ENCODE data around the gene TCOF1. TPM values are rescaled to one million over a fixed set of nuclear protein-coding genes. Genes with fewer than 3 reads are reported as not detected.

TCOF1 gene
- total RNA-seq, 1 donor from 2014 or later, result 19.3 TPM

DNA sequence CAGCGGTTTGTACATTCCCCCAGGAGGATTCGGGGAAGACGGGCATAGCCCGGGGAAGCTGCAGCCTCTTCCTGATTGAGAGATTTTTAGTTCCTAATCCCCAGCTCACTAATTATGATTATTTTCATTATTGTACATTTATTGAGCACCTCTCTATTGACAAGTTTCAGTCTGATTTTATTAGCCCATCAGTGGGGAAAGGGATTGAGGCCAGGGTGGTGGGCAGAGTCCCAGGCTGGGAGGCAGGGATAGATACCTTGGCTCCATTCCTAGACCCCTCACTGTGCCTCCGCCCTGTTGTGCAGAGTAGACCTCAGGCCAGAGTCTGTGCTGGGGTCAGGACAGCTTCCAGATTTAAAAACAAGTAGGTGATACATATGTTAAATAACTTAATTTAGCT, 27.2 kb downstream of the TCOF1 start:
- Histone ChIP-seq H3K4me1 (no peaks in the 10 kb centered on the region), H3K27ac (replicated peaks) (no peak overlapping the region), H3K9me3 (replicated peaks) (no peaks in the 10 kb centered on the region), H3K27me3 (ENCODE audit: low read depth) (no peaks in the 10 kb centered on the region), H3K4me3 (no peak overlapping the region), H3K36me3 (peaks cover 99% of the 10 kb centered on the region)
- TF ChIP-seq, protein P1, sequence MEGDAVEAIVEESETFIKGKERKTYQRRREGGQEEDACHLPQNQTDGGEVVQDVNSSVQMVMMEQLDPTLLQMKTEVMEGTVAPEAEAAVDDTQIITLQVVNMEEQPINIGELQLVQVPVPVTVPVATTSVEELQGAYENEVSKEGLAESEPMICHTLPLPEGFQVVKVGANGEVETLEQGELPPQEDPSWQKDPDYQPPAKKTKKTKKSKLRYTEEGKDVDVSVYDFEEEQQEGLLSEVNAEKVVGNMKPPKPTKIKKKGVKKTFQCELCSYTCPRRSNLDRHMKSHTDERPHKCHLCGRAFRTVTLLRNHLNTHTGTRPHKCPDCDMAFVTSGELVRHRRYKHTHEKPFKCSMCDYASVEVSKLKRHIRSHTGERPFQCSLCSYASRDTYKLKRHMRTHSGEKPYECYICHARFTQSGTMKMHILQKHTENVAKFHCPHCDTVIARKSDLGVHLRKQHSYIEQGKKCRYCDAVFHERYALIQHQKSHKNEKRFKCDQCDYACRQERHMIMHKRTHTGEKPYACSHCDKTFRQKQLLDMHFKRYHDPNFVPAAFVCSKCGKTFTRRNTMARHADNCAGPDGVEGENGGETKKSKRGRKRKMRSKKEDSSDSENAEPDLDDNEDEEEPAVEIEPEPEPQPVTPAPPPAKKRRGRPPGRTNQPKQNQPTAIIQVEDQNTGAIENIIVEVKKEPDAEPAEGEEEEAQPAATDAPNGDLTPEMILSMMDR (IDR thresholded peaks at IDR 0.05; ENCODE audit: borderline replicate concordance), result no peak
- intact Hi-C loops (cut with micrococcal nuclease), result no loop called here
- DNase-seq, result no peak

DNA sequence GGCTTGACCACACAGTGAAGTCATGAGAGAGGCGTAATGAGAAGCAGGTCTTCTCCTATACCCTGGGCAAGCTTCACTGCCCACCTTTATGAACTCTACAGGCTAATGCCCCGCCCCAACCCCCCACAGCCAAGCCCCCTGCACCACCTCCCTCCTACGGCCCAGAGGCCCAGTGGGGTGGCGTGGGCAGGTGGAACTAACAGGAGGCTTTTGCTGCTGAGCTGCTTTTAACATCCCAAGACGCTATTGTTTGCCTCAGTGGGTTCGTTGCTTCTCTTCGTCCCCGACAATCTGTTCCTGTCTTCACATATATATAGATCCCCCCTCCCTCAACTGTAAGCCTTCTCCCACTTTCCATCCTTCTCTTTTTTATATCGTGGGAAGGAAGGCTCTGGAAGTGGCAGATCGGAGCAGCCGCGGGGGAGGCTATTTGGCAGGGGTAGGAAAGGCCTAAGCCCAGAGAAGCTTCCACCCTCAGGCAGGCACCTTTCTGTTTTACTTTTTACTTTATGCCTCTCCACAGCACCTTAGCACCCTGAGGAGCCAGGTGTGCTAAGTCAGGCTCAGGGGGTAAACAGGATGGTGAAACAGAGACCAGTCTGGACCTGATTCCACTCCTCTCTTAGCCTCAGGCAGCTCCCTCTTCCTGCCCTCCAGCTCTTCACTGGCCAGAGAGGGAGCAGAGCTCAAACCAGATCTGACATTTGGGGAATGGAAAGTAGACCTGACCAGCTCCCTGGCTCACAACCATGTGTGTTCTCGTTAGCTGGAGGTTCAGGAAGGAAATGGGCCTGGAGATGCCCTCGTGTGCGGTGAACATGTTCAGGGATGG, 28.7 kb downstream of the TCOF1 start:
- no peaks in the 10 kb centered on the region for H3K27me3 ChIP-seq (ENCODE audit: low read depth)
- no peaks in the 10 kb centered on the region for H3K9me3 ChIP-seq (replicated peaks)
- intact Hi-C loops (cut with micrococcal nuclease), result no loop called here
- TF ChIP-seq, protein P1 (IDR thresholded peaks at IDR 0.05; ENCODE audit: borderline replicate concordance), result no peak
- no peak overlapping the region for H3K27ac ChIP-seq (replicated peaks)
- H3K4me1 ChIP-seq, result no peaks in the 10 kb centered on the region
- no peak overlapping the region for H3K4me3 ChIP-seq
- H3K36me3 ChIP-seq, result peaks cover 98% of the 10 kb centered on the region
- no peak for DNase-seq

DNA sequence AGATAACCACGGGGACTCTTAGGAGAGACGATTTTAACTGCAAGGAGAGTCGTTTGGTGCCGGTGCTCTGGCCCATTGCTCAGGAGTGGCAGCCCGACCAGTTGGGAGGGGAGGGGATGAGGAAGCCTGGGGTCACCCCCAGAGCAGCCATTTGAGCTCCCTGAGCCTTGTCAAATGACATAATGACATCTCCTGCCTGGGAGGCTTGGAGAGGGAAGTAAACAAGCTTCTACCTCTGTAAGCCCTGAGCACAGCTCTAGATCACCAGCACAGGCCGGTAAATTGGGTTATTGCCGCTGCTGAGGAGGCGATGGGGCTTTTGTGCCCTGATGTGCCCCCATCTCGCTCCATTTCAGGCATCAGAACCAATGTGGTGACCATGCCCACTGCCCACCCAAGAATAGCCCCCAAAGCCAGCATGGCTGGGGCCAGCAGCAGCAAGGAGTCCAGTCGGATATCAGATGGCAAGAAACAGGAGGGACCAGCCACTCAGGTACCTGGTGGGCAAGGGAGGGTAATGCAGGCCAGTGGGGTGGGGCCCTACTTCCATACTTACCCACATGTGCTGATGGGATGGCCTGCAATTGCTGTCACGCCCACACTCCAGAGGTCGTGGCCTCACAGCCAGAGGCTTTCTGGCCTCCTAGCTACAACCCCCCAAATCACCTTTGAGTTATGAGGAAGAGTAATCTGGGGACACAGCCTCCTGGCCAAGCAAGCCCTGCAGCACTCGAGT, 32.2 kb downstream of the TCOF1 start:
- no peak overlapping the region for H3K27ac ChIP-seq (replicated peaks)
- H3K36me3 ChIP-seq, result peaks cover 98% of the 10 kb centered on the region
- no peak for DNase-seq
- TF ChIP-seq, protein P1 (IDR thresholded peaks at IDR 0.05; ENCODE audit: borderline replicate concordance), result no peak
- intact Hi-C loops (cut with micrococcal nuclease), result no loop called here
- no peaks in the 10 kb centered on the region for H3K9me3 ChIP-seq (replicated peaks)
- no peaks in the 10 kb centered on the region for H3K4me1 ChIP-seq
- no peak overlapping the region for H3K4me3 ChIP-seq
- no peaks in the 10 kb centered on the region for H3K27me3 ChIP-seq (ENCODE audit: low read depth)

DNA sequence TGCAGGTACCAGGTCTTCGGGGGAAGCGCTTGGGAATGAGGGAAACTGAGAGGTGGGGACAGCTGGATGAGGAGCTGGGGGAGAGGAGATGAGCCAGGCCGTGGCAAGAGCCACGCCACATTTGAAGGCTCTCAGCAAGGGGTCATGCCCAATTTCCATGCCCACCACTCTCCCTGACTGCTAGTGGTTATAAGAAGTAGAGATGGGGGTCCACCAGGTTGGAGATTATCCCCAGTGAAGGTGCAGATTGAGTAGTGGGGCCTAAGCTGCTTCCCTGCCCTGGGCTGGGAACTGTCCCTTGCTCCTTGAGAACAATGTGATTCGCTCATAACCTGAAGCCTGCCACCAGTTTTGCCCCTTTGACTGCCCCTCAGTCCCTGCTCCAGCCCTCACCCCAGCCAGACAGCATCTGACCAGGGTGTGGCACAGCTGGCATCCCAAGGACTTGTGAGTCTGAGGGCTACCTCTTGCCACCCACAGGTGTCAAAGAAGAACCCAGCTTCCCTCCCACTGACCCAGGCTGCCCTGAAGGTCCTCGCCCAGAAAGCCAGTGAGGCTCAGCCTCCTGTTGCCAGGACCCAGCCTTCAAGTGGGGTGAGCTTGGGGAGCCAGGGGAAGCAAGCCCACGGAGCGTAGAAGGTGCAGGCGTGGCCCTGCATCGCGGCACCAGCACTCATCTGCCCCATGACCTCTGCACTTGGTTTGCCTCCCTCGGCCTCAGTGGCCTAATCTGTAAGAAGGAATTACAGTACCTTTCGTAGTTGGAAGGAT, 33.8 kb downstream of the TCOF1 start:
- Histone ChIP-seq H3K27ac (replicated peaks) (no peak overlapping the region), H3K9me3 (replicated peaks) (no peaks in the 10 kb centered on the region), H3K4me1 (no peaks in the 10 kb centered on the region), H3K27me3 (ENCODE audit: low read depth) (no peaks in the 10 kb centered on the region), H3K4me3 (no peak overlapping the region), H3K36me3 (peaks cover 98% of the 10 kb centered on the region)
- TF ChIP-seq, protein P1 (IDR thresholded peaks at IDR 0.05; ENCODE audit: borderline replicate concordance), result no peak
- intact Hi-C loops (cut with micrococcal nuclease), result no loop called here
- DNase-seq, result no peak

DNA sequence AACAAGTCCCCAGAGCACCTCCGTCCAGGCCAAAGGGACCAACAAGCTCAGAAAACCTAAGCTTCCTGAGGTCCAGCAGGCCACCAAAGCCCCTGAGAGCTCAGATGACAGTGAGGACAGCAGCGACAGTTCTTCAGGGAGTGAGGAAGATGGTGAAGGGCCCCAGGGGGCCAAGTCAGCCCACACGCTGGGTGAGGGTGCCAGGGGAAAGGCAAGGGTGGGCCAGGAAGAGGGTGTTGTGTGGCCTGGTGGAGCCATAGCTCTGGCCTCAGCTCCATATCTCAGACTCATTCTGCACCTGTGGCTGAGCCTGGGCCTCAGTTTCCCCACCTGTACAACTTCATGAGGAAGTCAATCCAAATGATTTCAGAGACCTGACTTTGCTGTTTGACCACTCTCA, 34.5 kb downstream of the TCOF1 start:
- Histone ChIP-seq H3K9me3 (replicated peaks) (no peaks in the 10 kb centered on the region), H3K27me3 (ENCODE audit: low read depth) (no peaks in the 10 kb centered on the region), H3K27ac (replicated peaks) (no peak overlapping the region), H3K4me1 (no peaks in the 10 kb centered on the region), H3K36me3 (peaks cover 99% of the 10 kb centered on the region), H3K4me3 (no peak overlapping the region)
- no peak for DNase-seq
- intact Hi-C loops (cut with micrococcal nuclease), result no loop called here
- TF ChIP-seq, protein P1 (IDR thresholded peaks at IDR 0.05; ENCODE audit: borderline replicate concordance), result no peak

All from left ventricle myocardium inferior (tissue), 1 donor.